DOHH2 (cell line): Measurements from ENCODE around the gene NTRK1.
A peak's percentile ranks its signal among the peaks of the same experiment; 100 is the strongest.

Source experiments
- H3F3A ChIP-seq: fragments of 200-600 bp; sonication (generic), shearing (Covaris generic); 2 replicates; pipeline ENCODE4 v1.6.0; 2016; ENCODE audit warnings: antibody characterized with exemption, mild to moderate bottlenecking; ENCODE audit not compliant: control insufficient read depth, insufficient read depth
- H3K27ac ChIP-seq: fragments of 200-600 bp; sonication (generic); 2 replicates; pipeline ENCODE4 v1.5.1; 2014; ENCODE audit warnings: low read depth, mild to moderate bottlenecking, low read length, moderate library complexity
- H3K27me3 ChIP-seq: fragments of 200-600 bp; sonication (generic); 2 replicates; pipeline ENCODE4 v1.6.1; 2014; ENCODE audit warnings: mild to moderate bottlenecking, low read length, mixed read lengths; ENCODE audit not compliant: control insufficient read depth
- H3K36me3 ChIP-seq: fragments of 200-600 bp; sonication (generic); 2 replicates; pipeline ENCODE4 v1.6.1; 2014; ENCODE audit warnings: mild to moderate bottlenecking, low read length, moderate library complexity, mixed read lengths; ENCODE audit not compliant: control insufficient read depth
- H3K4me1 ChIP-seq: fragments of 200-600 bp; sonication (generic); 2 replicates; pipeline ENCODE4 v1.6.1; 2014; ENCODE audit warnings: mild to moderate bottlenecking, low read length, mixed read lengths; ENCODE audit not compliant: control insufficient read depth
- H3K4me2 ChIP-seq: fragments of 200-600 bp; sonication (generic); 2 replicates; pipeline ENCODE4 v1.6.0; 2014; ENCODE audit warnings: mild to moderate bottlenecking, low read length, moderate library complexity
- H3K4me3 ChIP-seq: fragments of 200-600 bp; sonication (generic); 2 replicates; pipeline ENCODE4 v1.5.1; 2014; ENCODE audit warnings: mild to moderate bottlenecking, low read length, mixed read lengths
- H3K79me2 ChIP-seq: fragments of 200-600 bp; sonication (generic); 2 replicates; pipeline ENCODE4 v1.6.1; 2014; ENCODE audit warnings: mild to moderate bottlenecking, low read length, mixed read lengths; ENCODE audit not compliant: control insufficient read depth
- H3K9me2 ChIP-seq: fragments of 200-600 bp; sonication (generic); replicated peaks from 2 replicates; pipeline ENCODE4 v1.6.1; 2014; ENCODE audit warnings: mild to moderate bottlenecking, low read length, mixed read lengths; ENCODE audit not compliant: control insufficient read depth
- H3K9me3 ChIP-seq: fragments of 200-600 bp; sonication (generic); 2 replicates; pipeline ENCODE4 v1.6.1; 2014; ENCODE audit warnings: antibody characterized with exemption, low read length, mixed read lengths; ENCODE audit not compliant: control insufficient read depth, insufficient read depth
- H4K20me1 ChIP-seq: fragments of 200-600 bp; sonication (generic); 2 replicates; pipeline ENCODE4 v1.6.0; 2014; ENCODE audit warnings: low read depth, mild to moderate bottlenecking, antibody characterized with exemption, low read length, moderate library complexity; ENCODE audit not compliant: control insufficient read depth, insufficient read depth
- EZH2phosphoT487 ChIP-seq: fragments of 200-600 bp; sonication (generic); IDR thresholded peaks from 2 replicates; pipeline ENCODE4 v1.6.1; 2017; ENCODE audit warnings: borderline replicate concordance, mild to moderate bottlenecking, antibody characterized with exemption, low read length, moderate library complexity, mixed read lengths
- TF ChIP-seq, protein P1 (sequence below): fragments of 200-600 bp; sonication (generic); IDR thresholded peaks from one replicate; pipeline ENCODE4 v1.5.1; 2014; ENCODE audit warnings: antibody characterized with exemption, mild to moderate bottlenecking, low read depth, low read length; ENCODE audit not compliant: poor library complexity, severe bottlenecking

Gene NTRK1

GRCh38 chr1:156862997-156863599 lies 2.4 kb downstream of the NTRK1 start:
- H3K79me2 ChIP-seq, result no peaks in the 10 kb centered on the region
- H3K36me3 ChIP-seq, result no peaks in the 10 kb centered on the region
- no peak overlapping the region for H3K4me2 ChIP-seq
- H3K27ac ChIP-seq, result no peak overlapping the region
- no peaks in the 10 kb centered on the region for H3K9me2 ChIP-seq
- 0 out of 2 replicates have a peak, but pooled peaks cover 3% of the 10 kb centered on the region for H4K20me1 ChIP-seq
- TF ChIP-seq EZH2phosphoT487, result 0 out of 2 replicates have a peak, but pooled peaks have one; percentile 11
- TF ChIP-seq, protein P1, sequence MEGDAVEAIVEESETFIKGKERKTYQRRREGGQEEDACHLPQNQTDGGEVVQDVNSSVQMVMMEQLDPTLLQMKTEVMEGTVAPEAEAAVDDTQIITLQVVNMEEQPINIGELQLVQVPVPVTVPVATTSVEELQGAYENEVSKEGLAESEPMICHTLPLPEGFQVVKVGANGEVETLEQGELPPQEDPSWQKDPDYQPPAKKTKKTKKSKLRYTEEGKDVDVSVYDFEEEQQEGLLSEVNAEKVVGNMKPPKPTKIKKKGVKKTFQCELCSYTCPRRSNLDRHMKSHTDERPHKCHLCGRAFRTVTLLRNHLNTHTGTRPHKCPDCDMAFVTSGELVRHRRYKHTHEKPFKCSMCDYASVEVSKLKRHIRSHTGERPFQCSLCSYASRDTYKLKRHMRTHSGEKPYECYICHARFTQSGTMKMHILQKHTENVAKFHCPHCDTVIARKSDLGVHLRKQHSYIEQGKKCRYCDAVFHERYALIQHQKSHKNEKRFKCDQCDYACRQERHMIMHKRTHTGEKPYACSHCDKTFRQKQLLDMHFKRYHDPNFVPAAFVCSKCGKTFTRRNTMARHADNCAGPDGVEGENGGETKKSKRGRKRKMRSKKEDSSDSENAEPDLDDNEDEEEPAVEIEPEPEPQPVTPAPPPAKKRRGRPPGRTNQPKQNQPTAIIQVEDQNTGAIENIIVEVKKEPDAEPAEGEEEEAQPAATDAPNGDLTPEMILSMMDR, result no peak
- no peak overlapping the region for H3K4me3 ChIP-seq
- H3F3A ChIP-seq, result no peaks in the 10 kb centered on the region
- H3K4me1 ChIP-seq, result peaks cover 10% of the 10 kb centered on the region
- H3K9me3 ChIP-seq, result no peaks in the 10 kb centered on the region
- H3K27me3 ChIP-seq, result peaks cover 58% of the 10 kb centered on the region

GRCh38 chr1:156863631-156864030 lies 3.0 kb downstream of the NTRK1 start:
- Histone ChIP-seq H3K4me1 (peaks cover 10% of the 10 kb centered on the region), H3K27me3 (peaks cover 53% of the 10 kb centered on the region)

GRCh38 chr1:156864796-156865195 lies 4.1 kb downstream of the NTRK1 start:
- Histone ChIP-seq H3K36me3 (no peaks in the 10 kb centered on the region), H3K4me2 (no peak overlapping the region), H3K9me2 (no peaks in the 10 kb centered on the region), H3K27me3 (peaks cover 42% of the 10 kb centered on the region), H3K4me3 (no peak overlapping the region), H3K9me3 (no peaks in the 10 kb centered on the region), H3K27ac (no peak overlapping the region), H3K79me2 (no peaks in the 10 kb centered on the region), H3K4me1 (peaks cover 10% of the 10 kb centered on the region), H4K20me1 (0 out of 2 replicates have a peak, but pooled peaks cover 3% of the 10 kb centered on the region), H3F3A (no peaks in the 10 kb centered on the region)
- TF ChIP-seq, protein P1, result no peak
- TF ChIP-seq EZH2phosphoT487, result no peak

More at GRCh38 chr1:156863631-156864030, 3.0 kb downstream of the NTRK1 start:
- H3K4me2 ChIP-seq, result no peak overlapping the region
- TF ChIP-seq EZH2phosphoT487, result no peak
- TF ChIP-seq, protein P1, result no peak
- no peaks in the 10 kb centered on the region for H3K9me2 ChIP-seq
- no peaks in the 10 kb centered on the region for H3K79me2 ChIP-seq
- H3K27ac ChIP-seq, result no peak overlapping the region
- H3K9me3 ChIP-seq, result no peaks in the 10 kb centered on the region
- H3K4me3 ChIP-seq, result no peak overlapping the region
- H4K20me1 ChIP-seq, result 0 out of 2 replicates have a peak, but pooled peaks cover 3% of the 10 kb centered on the region
- H3K36me3 ChIP-seq, result no peaks in the 10 kb centered on the region
- H3F3A ChIP-seq, result no peaks in the 10 kb centered on the region
